Breast epithelium (tissue), 3 donors: ENCODE results near the gene FOXC2.

ENCODE experiments used
- POLR2A ChIP-seq: fragments of 450-650 bp; IDR thresholded peaks from one replicate; pipeline ENCODE4 v1.6.1; 2016; ENCODE audit warnings: antibody characterized with exemption, mild to moderate bottlenecking, moderate library complexity
- TF ChIP-seq, protein P1 (sequence below), 3 donors: fragments of 450-650 bp; IDR thresholded peaks; one replicate each; pipeline ENCODE4 v1.5.1; 2016 to 2017; ENCODE audit warnings: antibody characterized with exemption in 3 of 3, mild to moderate bottlenecking in 3 of 3, moderate library complexity in 3 of 3

DNA sequence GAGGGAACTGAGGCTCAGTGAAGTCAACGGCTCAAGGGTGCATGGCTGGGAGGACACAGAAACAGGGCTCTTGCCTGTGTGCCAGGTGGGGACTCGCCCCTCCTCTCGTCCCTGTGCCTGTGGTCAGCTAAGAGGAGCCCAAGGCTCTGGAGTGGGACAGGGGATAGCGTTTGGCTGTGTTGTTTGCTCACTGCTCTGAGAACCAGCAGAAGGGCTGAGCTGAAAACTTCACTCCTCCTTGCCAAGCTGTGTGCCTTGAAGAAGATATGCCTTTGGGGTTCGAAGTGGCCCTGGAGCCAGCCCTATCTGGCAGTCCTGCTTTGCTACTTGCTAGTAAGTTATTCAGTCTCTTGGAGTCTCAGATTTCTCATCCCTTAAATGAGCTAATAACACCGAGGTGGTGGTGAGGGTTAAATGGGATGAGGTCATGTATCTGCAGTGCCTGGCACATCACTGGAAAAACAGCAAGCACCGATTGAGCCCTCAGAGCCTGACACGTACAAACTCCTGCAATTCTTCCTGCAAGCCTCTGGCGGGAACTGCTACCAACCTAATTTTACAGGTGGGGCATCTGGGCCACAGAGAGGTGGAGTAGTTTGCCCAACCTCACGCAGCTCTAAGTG is 29.5 kb downstream of the FOXC2 start:
- TF ChIP-seq, protein P1, sequence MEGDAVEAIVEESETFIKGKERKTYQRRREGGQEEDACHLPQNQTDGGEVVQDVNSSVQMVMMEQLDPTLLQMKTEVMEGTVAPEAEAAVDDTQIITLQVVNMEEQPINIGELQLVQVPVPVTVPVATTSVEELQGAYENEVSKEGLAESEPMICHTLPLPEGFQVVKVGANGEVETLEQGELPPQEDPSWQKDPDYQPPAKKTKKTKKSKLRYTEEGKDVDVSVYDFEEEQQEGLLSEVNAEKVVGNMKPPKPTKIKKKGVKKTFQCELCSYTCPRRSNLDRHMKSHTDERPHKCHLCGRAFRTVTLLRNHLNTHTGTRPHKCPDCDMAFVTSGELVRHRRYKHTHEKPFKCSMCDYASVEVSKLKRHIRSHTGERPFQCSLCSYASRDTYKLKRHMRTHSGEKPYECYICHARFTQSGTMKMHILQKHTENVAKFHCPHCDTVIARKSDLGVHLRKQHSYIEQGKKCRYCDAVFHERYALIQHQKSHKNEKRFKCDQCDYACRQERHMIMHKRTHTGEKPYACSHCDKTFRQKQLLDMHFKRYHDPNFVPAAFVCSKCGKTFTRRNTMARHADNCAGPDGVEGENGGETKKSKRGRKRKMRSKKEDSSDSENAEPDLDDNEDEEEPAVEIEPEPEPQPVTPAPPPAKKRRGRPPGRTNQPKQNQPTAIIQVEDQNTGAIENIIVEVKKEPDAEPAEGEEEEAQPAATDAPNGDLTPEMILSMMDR (IDR thresholded peaks at IDR 0.05), result no peak
- TF ChIP-seq POLR2A, result no peak
